K562 (cell line): Measurements from ENCODE around the gene RNASEH2A. TPM values are rescaled to one million over a fixed set of nuclear protein-coding genes. Genes with fewer than 3 reads are reported as not detected.
A peak's percentile ranks its signal among the peaks of the same experiment; 100 is the strongest.

Experiments
- CLOCK ChIP-seq: fragments of 250-450 bp; sonication (Bioruptor Pico); IDR thresholded peaks from 2 replicates; pipeline ENCODE4 v1.4.0; 2020; ENCODE audit warnings: mild to moderate bottlenecking, moderate library complexity, borderline replicate concordance
- ETS1 ChIP-seq: conservative IDR thresholded peaks from 2 replicates; pipeline ENCODE4 v1.6.1; 2011; ENCODE audit warnings: low read depth, mild to moderate bottlenecking, low read length; ENCODE audit not compliant: control insufficient read depth
- FUS ChIP-seq: fragments of 200-400 bp; formaldehyde crosslinking; optimal IDR thresholded peaks from 2 replicates; pipeline ENCODE3; 2017; ENCODE audit warnings: low read depth, low read length
- JUND ChIP-seq, 2 experiments: IDR thresholded peaks; 2 replicates in 1 of 2; 3 replicates in 1 of 2; pipeline ENCODE4 v1.6.1; 2011; ENCODE audit warnings: borderline replicate concordance in 2 of 2, low read depth in 2 of 2, low read length in 2 of 2, improper control_type of control experiment in 1 of 2, missing biosample characterization in 1 of 2, missing genetic modification characterization in 1 of 2, missing genetic modification reagents in 1 of 2
- LEF1 ChIP-seq: fragments of 450-650 bp; IDR thresholded peaks from 2 replicates; pipeline ENCODE4 v1.6.1; 2016; ENCODE audit warnings: mild to moderate bottlenecking
- MNT ChIP-seq, 2 experiments: fragments of 450-650 bp; conservative IDR thresholded peaks; 2 replicates each; pipeline ENCODE4 v1.6.1; 2017; ENCODE audit warnings: mild to moderate bottlenecking in 2 of 2, moderate library complexity in 2 of 2
- PATZ1 ChIP-seq: fragments of 250-450 bp; sonication (Bioruptor Pico); IDR thresholded peaks from 2 replicates; pipeline ENCODE4 v1.5.0; 2020; ENCODE audit warnings: mild to moderate bottlenecking, borderline replicate concordance
- SNAPC5 ChIP-seq: fragments of 250-450 bp; sonication (Bioruptor Pico); IDR thresholded peaks from 2 replicates; pipeline ENCODE4 v1.8.0; 2021; ENCODE audit warnings: moderate library complexity, mild to moderate bottlenecking, inconsistent platforms
- TEAD1 ChIP-seq, 2 experiments: fragments of 450-650 bp in 1 of 2; sonication (generic) in 1 of 2; formaldehyde crosslinking; IDR thresholded peaks; 2 replicates each; pipeline versions ENCODE4 v1.4.0 to v1.8.0; 2020 to 2022; ENCODE audit warnings: mild to moderate bottlenecking in 2 of 2, missing genetic modification reagents in 1 of 2
- U2AF2 ChIP-seq: fragments of 200-400 bp; formaldehyde crosslinking; optimal IDR thresholded peaks from 2 replicates; pipeline ENCODE3; 2017; ENCODE audit warnings: low read depth, mild to moderate bottlenecking, low read length
- ZBTB49 ChIP-seq: sonication (generic); formaldehyde crosslinking; IDR thresholded peaks from 2 replicates; pipeline ENCODE4 v1.8.0; 2022; ENCODE audit warnings: missing genetic modification reagents, mild to moderate bottlenecking, borderline replicate concordance
- ZNF586 ChIP-seq: fragments of 450-650 bp; formaldehyde crosslinking; conservative IDR thresholded peaks from 2 replicates; pipeline ENCODE4 v1.4.0; 2020; ENCODE audit warnings: mild to moderate bottlenecking, moderate library complexity
- ZNF717 ChIP-seq: fragments of 250-450 bp; sonication (Bioruptor Pico); IDR thresholded peaks from 2 replicates; pipeline ENCODE4 v1.5.0; 2021
- polyA plus RNA-seq, 8 experiments: library from polyadenylated mRNA; depleted of rRNA in 4 of 8; stranded (reverse) in 5 of 8; unstranded in 3 of 8; fragments of >200 nt; fragmentation: Nextera tagmentation in 2 of 8; fragmentation: Illumina TruSeq in 1 of 8; extraction: Ambion mirVana in 2 of 8; extraction: Trizol in 1 of 8; gene quantifications; 2 replicates each; pipeline versions ENCODE4 v1.2.1 to v1.2.3, GENCODE V29; 2011 to 2014; ENCODE audit warnings: inconsistent platforms in 1 of 8, missing spikeins in 1 of 8
- total RNA-seq, 7 experiments: library from RNA; depleted of rRNA in 6 of 7; stranded (reverse); fragments of >200 nt in 6 of 7; fragmentation: Illumina TruSeq in 2 of 7; extraction: Trizol in 2 of 7; gene quantifications; 2 replicates each; pipeline versions ENCODE4 v1.2.1 to v1.2.3, GENCODE V29; 2011 to 2021; ENCODE audit warnings: low replicate concordance in 1 of 7

The RNASEH2A gene
- total and polyA plus RNA-seq, 9 of the 15 experiments (the other 6 are each of a cell fraction or from before 2014, with no cell fraction given), result 22.3 to 78.0 (median 61.7) TPM

GRCh38 chr19:12847159-12848139 is 41.1 kb downstream of the RNASEH2A start (continued):
- TF ChIP-seq ZBTB49 (CRISPR knock-in tag) (no peak), LEF1 (no peak), MNT (conservative IDR thresholded peaks at IDR 0.05) (peak in 1 of 2 experiments; percentile 64; a peak in 2 of 4 replicates), PATZ1 (CRISPR knock-in tag) (no peak), ZNF586 (CRISPR knock-in tag) (no peak), FUS (no peak), TEAD1 (CRISPR knock-in tag; IDR thresholded peaks at IDR 0.05) (0 out of 4 replicates have a peak, but pooled peaks of 1 of the 2 experiments have one; percentile 41), U2AF2 (no peak), ZNF717 (CRISPR knock-in tag) (no peak), ETS1 (peak; percentile 48; the same call in 1 of the 2 replicates), JUND (IDR thresholded peaks at IDR 0.05; ENCODE audit: borderline replicate concordance, low read depth, low read length) (peak; percentile 78), JUND (tag; IDR thresholded peaks at IDR 0.05; ENCODE audit: borderline replicate concordance, low read depth, low read length) (no peak), CLOCK (no peak), SNAPC5 (no peak)
